GM19025 (cell line): ENCODE measurements around the gene TSR2.
A peak's percentile ranks its signal among the peaks of the same experiment; 100 is the strongest.

Source experiments
- ATAC-seq: cut with Tn5 transposase; IDR thresholded peaks from one replicate; pipeline ENCODE4 v1.9.1; 2021; ENCODE audit warnings: mild to moderate bottlenecking, low read depth, moderate library complexity; ENCODE audit not compliant: unreplicated experiment

The TSR2 gene, protein sequence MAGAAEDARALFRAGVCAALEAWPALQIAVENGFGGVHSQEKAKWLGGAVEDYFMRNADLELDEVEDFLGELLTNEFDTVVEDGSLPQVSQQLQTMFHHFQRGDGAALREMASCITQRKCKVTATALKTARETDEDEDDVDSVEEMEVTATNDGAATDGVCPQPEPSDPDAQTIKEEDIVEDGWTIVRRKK

DNA sequence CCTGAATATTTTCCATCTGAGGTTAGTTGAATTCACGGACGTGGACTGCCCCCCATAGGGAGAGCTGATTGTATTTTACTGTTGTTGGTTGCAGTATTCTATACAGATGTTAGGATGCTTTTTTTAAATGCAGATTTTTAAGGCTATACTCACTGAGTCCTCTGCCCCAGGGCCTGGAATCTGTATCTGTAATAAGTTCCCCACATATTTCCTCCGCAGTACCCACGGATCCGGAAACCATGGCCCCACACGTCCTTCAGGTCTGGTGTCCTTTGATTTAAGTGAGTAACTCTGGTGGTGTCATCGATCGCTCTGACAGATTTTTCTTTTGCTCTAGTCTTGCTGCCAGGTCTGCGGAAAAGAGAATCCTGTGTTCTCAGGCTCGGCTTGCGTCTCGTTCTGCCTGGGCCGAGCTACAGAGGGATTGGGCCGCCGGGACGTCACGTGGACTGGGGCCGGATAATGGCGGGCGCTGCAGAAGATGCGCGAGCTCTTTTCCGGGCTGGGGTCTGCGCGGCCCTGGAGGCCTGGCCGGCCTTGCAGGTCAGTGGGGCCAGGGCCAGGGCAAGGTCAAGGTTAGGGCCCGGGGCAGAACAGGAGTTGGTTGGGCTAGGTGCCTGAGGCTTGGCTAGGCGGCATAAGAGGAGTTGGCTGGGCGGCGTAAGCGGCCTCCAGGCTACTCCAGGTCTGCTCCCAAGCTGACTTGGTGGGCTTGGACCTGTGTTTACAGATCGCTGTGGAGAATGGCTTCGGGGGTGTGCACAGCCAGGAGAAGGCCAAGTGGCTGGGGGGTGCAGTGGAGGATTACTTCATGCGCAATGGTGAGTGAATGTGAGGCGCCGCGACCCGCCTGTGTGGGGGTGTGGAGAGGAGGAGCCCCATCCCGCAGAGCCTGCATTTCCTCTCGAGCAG is at the start of gene TSR2:
TSS of gene TSR2 (plus strand) at position 445 of the 912 bp plus-strand sequence. CDS start at position 463, 18 bp downstream.
- peak; percentile 98 for ATAC-seq

DNA sequence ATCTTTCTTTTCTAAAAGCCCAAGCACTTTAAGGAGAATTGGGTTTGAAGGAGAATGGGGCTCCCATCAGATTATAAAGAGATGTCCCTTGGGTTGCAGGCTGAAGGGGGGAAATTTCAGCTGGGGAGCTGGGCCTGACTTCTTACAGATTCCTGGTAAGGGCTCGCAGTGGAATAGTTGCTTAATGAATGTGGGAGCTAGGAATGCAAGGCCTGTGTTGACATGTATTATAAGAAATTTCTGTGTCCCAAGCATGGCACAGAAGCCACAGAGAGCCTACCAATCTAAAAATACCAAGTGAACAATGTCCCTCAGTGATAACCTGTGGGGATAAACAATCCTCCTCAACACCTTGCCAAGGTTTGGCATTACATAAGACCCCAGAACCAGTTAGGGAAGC is 43.1 kb upstream of the TSR2 start:
- no peak for ATAC-seq

DNA sequence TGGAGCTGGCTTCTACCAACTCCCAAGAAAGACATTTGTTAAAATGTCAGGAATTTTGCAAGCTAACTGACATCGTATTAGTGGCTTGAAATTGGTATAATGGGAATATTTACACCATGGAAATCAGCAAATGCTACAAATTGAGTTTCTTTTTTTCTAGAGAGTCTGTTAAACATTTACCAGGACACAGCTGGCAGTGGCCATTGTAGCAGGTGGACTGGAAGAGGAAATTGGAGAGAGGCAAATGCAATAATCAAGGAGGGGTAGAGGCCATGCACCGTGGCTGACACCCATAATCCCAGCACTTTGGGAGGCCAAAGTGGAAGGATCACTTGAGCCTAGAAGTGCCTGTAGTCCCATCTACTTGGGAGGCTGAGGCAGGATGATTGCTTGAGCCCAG is 32.9 kb upstream of the TSR2 start:
- ATAC-seq = no peak

DNA sequence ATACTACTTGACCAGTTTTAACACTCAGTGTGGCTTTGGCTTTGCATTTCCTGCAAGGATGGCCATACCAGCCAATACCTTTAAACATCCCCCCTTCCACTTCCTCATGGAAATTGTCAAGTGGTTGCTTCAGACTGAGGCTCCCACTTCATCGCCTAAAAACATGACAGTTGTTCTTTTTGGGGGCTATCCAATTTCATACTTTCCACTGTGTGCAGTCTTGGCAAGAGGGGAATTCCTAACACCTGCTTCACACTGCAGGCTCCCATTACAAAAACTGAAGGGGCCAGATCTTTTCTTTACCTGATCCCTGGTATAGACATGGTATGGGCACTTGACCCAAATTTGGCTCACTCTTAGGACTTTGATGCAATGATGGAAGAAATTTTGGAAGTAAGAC is 28.5 kb upstream of the TSR2 start:
- ATAC-seq = no peak

DNA sequence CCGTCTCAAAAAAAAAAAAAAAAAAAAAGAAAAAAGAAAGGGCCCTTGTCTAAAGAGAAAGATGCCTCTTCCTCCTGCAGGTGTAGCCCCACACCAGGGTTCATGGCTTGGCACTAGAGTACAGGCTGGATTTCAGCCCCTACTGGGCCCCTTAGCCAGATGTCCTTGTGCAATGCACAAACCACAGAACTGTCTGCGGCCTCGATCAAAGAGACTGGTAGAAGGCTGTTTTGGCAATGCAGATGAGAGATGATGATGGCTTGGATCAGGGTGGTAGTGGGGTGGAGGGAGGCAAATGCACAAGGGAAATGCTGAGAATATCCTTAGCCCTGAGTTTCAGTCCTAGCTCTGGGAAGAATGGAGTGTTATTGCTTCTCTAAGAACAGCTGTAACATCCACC is 26.5 kb upstream of the TSR2 start:
- ATAC-seq = no peak

DNA sequence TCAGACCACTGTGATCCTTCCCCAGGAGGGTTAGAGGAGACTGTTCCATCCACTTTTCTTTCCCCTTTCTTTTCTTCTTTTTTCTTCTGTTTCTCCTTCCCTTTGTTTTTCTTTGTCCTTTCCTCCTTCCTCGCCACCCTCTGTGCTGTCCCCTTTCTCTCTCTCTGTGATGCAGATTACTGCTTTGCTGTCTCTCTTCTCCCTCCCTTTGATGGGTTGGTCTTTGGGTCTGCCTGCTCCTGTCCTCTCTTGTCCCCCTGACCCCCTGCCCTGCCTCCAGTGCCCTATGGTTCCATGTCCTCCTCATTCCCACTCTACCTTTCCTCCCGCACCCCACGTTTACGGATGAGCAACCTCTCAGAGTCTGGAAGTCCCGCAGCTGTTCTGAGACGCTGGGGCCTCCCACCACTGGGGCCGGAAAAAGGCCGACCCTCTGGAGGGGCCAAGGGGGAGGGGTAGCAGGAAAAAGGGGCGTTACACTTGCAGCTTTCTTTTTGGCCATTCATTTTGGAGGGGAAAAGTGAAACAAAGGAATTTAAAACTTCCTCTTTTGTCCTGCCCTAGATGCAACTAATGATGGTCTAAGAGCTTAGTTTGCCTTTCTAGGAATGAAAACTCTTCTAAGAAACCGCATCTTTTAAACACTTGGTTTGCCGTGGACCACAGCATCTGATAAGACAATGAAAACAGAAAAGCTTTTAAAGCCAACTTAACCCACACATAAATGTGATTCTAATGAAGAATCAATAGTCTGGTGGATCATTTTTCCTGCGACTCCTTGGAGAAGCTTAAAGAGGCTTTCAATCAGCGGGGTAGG is 24.5 kb upstream of the TSR2 start:
- ATAC-seq = no peak

DNA sequence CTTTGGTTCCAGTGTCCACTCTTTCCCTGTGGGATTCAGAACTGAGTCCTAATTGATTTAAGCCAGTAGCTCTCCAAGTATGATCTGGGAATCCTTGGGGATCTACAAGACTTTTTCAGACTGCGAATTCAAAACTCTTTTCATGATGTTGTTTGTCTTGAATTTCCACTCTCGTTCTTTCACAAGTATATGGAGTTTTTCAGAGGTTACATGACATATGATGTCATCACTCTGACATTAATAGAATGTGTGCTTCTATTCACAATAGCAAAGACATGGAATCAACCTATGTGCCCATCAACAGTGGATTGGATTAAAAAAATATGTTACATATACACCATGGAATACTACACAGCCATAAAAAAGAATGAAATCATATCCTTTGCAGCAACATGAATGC is 23.2 kb upstream of the TSR2 start:
- ATAC-seq = no peak

DNA sequence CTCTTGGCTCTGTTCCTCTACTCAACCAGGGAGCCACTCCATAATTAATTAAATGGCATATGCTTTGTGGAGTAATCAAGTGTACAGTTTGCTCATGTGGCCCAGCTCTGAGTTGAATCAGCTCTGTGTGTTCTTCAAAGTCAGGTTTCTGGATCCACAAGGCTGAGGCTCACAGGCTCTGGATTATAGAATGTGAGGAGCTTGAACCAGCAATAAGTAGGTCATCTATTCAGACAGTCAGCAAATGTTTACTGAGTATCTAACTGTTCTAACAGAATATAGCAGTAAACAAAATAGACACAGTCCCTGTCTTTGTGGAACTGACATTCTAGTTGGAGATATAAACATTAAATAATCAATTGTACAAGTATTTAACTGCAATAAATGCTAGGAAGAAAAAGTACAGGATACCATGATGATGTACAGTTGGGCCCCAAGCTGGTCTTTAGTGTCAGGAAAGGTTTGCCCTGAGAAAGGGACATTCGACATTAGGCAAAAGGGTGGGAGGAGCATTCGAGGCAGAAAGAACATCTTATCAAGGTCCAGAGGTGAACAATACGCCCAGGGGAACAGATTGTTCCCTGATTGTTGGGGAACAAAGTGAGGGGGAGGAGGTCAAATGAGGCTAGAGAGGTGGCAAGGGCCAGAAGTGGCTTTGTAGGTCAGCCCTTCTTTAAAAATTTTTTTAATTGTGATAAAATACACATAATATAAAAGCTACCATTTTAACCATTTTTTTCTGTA is 20.5 kb upstream of the TSR2 start:
- ATAC-seq = no peak

DNA sequence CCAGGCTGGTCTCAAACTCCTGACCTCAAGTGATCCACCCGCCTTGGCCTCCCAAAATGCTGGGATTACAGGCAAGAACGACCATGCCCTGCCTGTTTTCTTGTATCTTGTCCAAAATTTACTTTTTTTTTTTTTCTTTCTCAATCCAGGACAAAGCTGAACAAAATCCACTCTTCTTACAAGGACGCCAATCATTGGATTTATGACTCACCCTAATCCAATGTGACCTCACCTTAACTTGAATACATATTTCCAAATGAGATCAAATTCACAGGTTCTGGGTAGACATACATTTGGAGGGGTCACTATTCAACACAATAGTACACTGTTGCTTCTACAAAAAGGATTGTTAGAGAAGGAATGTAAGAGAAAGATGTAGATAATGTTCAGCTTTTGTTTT is 18.0 kb upstream of the TSR2 start:
- ATAC-seq = no peak

DNA sequence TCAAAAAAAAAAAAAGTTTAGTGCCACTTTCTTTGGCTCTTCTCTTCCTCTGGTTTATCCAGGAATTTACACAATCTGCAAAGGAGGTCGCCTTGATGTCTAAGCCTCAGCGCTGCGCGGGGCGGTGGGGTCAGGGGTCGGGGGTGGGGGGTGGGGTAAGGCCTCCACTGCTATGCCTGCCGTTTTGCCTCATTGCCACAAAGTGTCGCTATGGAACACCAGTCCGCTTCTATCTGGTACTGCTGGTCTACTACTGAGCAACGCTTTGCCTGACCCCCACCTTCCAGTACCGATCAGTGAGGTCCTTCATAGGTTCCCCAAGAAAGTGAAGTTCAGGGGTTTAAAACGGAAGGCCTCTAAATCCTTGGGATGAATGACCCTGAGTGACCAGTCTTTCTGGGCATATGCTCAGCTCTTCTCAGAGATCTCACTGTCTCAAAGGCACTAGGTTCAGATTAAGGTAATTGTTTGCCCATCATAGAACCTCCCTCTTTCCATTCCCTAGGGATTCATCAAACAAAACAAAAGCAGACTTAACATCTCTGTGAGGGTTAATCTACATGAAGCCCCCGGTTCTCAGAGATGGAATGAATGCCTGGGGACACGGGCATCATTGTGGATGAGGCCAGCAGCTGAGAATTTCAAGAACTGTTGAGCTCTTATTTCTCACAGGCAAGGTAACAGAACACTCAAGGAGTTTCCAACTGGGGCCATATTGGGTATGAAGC is 16.9 kb upstream of the TSR2 start:
- no peak for ATAC-seq

DNA sequence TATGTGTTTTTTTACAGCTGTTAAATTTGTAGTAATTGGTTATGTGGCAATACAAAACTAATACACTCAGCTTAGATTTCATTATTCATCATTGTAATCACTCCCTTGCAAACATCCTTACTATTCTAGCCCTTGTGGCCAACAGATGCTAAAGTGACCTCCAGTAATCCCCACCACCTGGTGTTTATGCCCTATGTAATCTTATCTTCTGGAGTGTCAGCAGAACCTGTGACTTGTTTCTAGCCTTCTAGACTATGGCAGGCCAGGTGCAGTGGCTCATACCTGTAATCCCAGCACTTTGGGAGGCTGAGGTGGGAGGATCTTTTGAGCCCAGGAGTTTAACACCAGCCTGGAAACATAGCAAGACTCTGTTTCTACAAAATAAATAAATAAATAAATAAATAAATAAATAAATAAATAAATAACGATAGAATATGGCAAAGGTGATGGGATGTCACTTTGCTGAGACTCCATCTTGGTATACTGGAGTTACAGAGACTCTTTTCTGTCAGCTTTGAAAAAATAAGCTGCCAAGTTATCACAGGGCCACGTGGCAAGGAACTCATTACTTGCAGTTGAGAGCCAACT is 12.3 kb upstream of the TSR2 start:
- no peak for ATAC-seq

DNA sequence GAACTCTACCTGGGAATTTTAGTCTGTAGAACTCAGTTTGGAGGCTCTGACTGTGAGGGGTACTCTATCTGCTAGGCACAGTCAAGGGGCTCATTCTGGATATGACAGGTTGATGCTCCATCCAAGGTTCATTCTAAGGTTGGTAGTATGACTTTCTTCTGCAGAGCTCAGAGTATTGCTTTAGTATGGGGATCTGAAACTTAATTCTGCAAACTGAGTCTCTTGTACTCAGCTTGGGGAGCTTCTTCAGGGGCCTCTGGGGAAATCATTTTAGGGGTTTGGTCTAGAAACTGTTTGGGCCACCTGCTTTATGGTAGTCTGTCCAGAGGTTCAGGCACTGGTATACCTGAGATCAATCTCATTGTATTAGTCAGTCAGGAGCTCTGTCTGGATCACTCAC is 9.7 kb upstream of the TSR2 start:
- ATAC-seq = peak; percentile 67

DNA sequence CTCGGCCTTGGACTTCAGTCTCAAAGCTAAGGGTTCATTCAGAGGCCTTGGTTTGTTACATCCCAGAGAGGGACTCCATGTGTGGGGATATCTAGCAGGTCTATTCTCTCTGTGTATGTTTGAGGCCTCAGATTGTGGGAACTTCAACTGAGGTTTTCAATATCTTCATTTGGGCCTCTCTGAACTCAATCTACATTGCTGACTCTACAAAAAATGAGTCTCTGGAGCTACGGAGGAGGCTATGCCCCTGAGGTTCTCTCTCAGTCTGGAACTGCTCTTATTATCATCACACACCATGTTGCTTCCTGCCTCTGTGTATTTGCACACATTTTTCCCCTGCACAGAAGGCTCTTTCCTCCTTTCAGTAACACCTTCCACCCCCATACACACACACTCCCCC is 5.1 kb upstream of the TSR2 start:
- ATAC-seq = no peak

DNA sequence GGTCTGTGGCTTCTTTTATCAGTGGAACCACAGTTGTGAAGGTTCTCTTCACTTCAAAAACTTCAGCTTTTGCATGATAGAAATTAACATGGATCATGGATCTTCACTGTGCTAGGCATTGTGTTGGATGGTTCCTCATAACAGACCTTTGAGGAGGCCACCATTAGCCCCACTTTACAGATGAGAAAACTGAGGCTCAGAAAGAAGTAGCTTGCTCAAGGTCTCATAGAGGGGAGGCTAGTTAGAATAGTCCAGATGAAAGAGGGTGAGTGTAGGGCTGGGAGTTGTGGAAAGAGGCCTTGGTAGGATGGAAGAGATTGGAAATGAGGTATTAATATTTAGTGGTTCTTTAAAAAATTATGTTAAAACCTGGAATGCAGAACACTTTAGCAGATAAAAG is 2.6 kb downstream of the TSR2 start:
- no peak for ATAC-seq

DNA sequence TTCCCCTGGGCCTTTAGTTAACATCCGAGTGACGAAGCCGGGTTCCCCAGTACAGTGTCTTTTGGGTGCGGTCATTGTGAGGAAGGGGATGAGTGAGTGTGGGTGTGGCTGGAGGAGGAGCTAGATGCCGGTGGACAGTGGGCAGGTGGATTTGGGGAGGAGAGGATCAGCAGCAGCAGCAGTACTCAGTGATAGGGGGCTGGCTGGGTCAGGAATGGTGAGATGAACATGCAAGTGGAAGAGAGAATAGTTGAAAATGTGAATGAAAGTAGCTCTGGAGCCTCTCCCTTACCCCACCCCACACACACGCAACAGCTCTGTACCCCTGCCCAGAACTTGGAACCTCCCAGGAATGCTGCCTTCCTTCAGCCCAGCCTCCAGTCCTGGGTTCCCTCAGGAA is 4.5 kb downstream of the TSR2 start:
- ATAC-seq = no peak

DNA sequence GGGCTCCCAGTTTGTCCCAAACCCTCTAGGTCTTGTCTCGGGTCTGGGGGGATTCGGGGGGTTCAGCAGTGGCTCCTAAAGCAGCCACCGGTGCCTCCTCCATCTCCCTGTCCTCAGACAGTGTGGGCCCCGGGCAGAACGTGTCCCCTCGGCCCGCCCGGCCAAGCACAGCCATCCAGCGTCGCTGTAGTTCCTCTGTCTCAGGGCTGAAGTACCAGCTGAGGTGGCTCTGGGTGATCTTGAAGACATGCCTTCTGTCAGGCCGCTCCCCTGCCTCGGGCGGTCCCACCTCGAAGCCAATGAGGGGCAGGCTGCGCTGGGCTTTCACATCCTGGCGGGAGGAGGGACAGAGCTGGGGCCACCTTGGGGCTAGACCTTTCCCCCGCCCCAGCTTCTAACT is 5.9 kb downstream of the TSR2 start:
- ATAC-seq = no peak

DNA sequence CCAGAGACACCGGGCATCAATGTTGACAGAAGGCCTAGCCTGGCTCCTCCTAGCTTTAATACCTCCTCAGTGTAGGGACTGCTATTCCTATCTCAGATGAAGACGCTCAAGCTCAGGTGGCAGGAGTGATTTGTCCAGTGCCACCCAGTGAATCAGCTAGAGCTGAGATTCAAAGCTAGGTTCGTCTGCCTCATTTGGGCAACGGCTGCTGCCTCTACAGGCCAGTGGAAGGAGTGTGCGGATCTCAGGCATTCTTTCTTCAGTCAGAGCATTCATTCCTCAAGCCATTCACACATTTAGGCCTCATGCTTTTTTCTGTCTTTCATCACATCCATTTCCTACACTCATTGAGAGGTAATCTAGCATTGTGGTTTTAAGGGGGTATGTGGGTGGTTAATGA is 7.3 kb downstream of the TSR2 start:
- ATAC-seq = no peak

DNA sequence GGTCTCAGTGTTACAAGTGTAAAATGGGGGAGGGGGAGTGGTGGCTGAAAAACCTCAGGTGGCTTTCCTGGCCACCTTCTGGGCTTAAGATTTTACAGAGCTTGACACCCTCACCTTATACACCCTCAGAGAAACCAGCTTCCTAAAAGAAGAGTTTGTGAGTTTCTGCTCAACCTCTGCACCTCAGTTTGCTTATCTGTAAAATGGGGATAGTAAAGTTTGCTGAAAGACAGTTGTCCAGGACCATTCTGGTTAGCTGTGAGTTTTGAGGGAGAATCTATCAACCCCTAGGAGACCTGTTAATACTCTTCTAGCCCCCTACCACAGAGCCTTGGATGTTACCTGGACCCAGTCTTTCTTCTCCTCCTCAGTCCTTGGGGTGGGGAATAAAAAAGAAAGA is 9.7 kb downstream of the TSR2 start:
- ATAC-seq = no peak

DNA sequence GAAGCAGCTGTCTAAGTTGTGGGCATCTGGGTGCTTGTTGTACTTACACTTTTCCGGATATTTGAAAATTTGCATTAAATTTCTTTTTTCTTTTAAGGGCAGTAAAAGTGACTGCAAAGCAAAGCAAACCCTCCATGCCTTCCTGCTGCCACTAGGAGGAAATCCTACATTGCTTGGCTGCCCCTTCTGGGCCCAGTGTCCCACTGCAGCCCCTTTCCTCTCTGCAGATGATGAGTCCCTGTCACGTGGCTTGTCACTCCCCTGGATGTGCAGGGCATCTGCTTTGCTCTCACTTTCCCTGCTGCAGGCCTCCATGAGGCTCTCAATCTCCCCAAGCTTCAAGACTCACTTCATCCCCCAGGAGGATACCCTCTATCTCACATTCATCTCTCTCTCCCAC is 12.7 kb downstream of the TSR2 start:
- no peak for ATAC-seq
